GM10248 (cell line): ENCODE measurements around the gene NOSIP.
A peak's percentile ranks its signal among the peaks of the same experiment; 100 is the strongest.

Experiments
- CTCF ChIA-PET: fragments of 300-600 bp; sonication (Branson Sonifier 250); formaldehyde crosslinking; extraction: SDS; loops from one replicate; lab custom pipeline; 2021; ENCODE audit warnings: antibody characterized with exemption; lab: Yijun Ruan, JAX
- POLR2A ChIA-PET: fragments of 350-650 bp; sonication (Branson Sonifier 250); formaldehyde crosslinking; extraction: SDS; loops from one replicate; lab custom pipeline; 2020; ENCODE audit warnings: antibody characterized with exemption; lab: Yijun Ruan, JAX
- DNase-seq: peaks from one replicate; pipeline ENCODE4 v3.0.0; 2012; ENCODE audit errors: extremely low spot score
- CTCF ChIP-seq: IDR thresholded peaks from 2 replicates; pipeline ENCODE4 v1.5.1; 2012; ENCODE audit warnings: mild to moderate bottlenecking, low read depth; ENCODE audit errors: extremely low read depth, missing control alignments, control extremely low read depth

The NOSIP gene

GRCh38 chr19:49558591-49558990 lies 21.8 kb downstream of the NOSIP start:
- CTCF ChIA-PET = interaction anchor here (1.1 to 9.3 kb wide), 5 partner anchors 10 to 122 kb away, joined by 3 to 98 read pairs (median 3); no protein-coding TSS in a partner anchor
- POLR2A ChIA-PET = interaction anchor here (0.6 kb wide), 1 partner anchor 1000 kb away, joined by 4 read pairs; no protein-coding TSS in a partner anchor
- no peak for TF ChIP-seq CTCF
- no peak for DNase-seq

GRCh38 chr19:49557641-49558325 lies 22.6 kb downstream of the NOSIP start:
- ChIA-PET CTCF (interaction anchor here (5.7 to 9.3 kb wide), 2 partner anchors 9 to 13 kb away, joined by 75 to 98 read pairs; no protein-coding TSS in a partner anchor), POLR2A (no interaction called here)
- TF ChIP-seq CTCF = no peak
- DNase-seq = no peak

- no peak for TF ChIP-seq CTCF
- POLR2A ChIA-PET = interaction anchor here (0.6 kb wide), 1 partner anchor 1539 kb away, joined by 4 read pairs; no protein-coding TSS in a partner anchor
- CTCF ChIA-PET = interaction anchor here (1.1 to 5.7 kb wide), 2 partner anchors 10 to 14 kb away, joined by 4 to 75 read pairs; no protein-coding TSS in a partner anchor
- DNase-seq = no peak
Measured at GRCh38 chr19:49556412-49557398, 23.7 kb downstream of the NOSIP start.

- ChIA-PET POLR2A (no interaction called here), CTCF (interaction anchor here (1.1 kb wide), 1 partner anchor 9 kb away, joined by 4 read pairs; no protein-coding TSS in a partner anchor)
- peak; percentile 26 for DNase-seq
- no peak for TF ChIP-seq CTCF
Measured at GRCh38 chr19:49555600-49556411, 24.6 kb downstream of the NOSIP start.

- no peak for DNase-seq
- TF ChIP-seq CTCF = no peak
- CTCF ChIA-PET = interaction anchor here (1.5 kb wide), 1 partner anchor 52 kb away, joined by 4 read pairs; no protein-coding TSS in a partner anchor
- POLR2A ChIA-PET = no interaction called here
Measured at GRCh38 chr19:49554701-49555181, 25.6 kb downstream of the NOSIP start.
